Right cardiac atrium (tissue), 5 donors: ENCODE results near the gene ANKRD2. TPM values are rescaled to one million over a fixed set of nuclear protein-coding genes. Genes with fewer than 3 reads are reported as not detected.
A peak's percentile ranks its signal among the peaks of the same experiment; 100 is the strongest.
"Not testable (repeated sequence)": the region's sequence is repeated elsewhere in the genome, so short reads cannot be mapped to it uniquely, and the experiment has no call there.

Source experiments
- ATAC-seq, 2 donors: fragments of 200-7000 bp; cut with Tn5 transposase; one replicate each; pipeline versions ENCODE4 v1.8.0 to v1.9.1; 2020; ENCODE audit warnings: moderate library complexity in 2 of 2, mild to moderate bottlenecking in 1 of 2
- DNase-seq, 3 donors: peaks; one replicate each; pipeline ENCODE4 v3.0.0-alpha.2; 2020
- H3K27ac ChIP-seq: one replicate; pipeline ENCODE4 v1.5.1; 2013; ENCODE audit warnings: mild to moderate bottlenecking, low read length, control low read depth, moderate library complexity
- H3K27me3 ChIP-seq: one replicate; pipeline ENCODE4 v1.6.1; 2013; ENCODE audit not compliant: control insufficient read depth, insufficient read depth
- H3K4me1 ChIP-seq: one replicate; pipeline ENCODE4 v1.6.1; 2013; ENCODE audit warnings: low read length; ENCODE audit not compliant: control insufficient read depth, insufficient read depth
- H3K4me3 ChIP-seq: one replicate; pipeline ENCODE4 v1.5.1; 2013; ENCODE audit warnings: low read length, control low read depth
- H3K9me3 ChIP-seq: one replicate; pipeline ENCODE4 v1.6.1; 2013; ENCODE audit warnings: low read length; ENCODE audit not compliant: control insufficient read depth
- WGBS: extraction: QIAGEN DNeasy Blood & Tissue Kit; methylation state at CpG from one replicate; pipeline ENCODE4 v1.1.7; 2013; 5-methylcytosine and 5-hydroxymethylcytosine counted together
- intact Hi-C, 4 donors: fragments of 100-400 bp; cut with DNase I; formaldehyde crosslinking; loops; one replicate each; pipeline versions ENCODE4 v1.11.0 to v1.14.0; 2022 to 2023
- long read RNA-seq, 4 donors: library from polyadenylated mRNA; unstranded; transcript quantifications; one replicate each; pipeline ENCODE4 v2.0.0, GENCODE V29; 2020 to 2021
- polyA plus RNA-seq: library from polyadenylated mRNA; stranded (reverse); fragments of 200-250 nt; gene quantifications from one replicate; pipeline ENCODE4 v1.2.3, GENCODE V29; 2013
- total RNA-seq, 4 donors: library from RNA; stranded (reverse); fragmentation: NEBNext Ultra II Directional; extraction: Animal tissue kit (Norgen Biotek cat#: 25700); gene quantifications; one replicate each; pipeline ENCODE4 v1.2.1, GENCODE V29; 2021
- donor health status: healthy with polysubstance abuse.
- donor health status: DM: no; HTN: yes; CAD: no.
- donor health status: DM: no; HTN: no; CAD: no.
- donor health status: DM: no; HTN: yes; CAD: no; lungs with severe emphysema.
- donor health status: DM: yes; HTN: yes; CAD: no.

ANKRD2 gene, protein sequence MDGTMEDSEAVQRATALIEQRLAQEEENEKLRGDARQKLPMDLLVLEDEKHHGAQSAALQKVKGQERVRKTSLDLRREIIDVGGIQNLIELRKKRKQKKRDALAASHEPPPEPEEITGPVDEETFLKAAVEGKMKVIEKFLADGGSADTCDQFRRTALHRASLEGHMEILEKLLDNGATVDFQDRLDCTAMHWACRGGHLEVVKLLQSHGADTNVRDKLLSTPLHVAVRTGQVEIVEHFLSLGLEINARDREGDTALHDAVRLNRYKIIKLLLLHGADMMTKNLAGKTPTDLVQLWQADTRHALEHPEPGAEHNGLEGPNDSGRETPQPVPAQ
- total RNA-seq (10 to 100 TPM in 3 of 4 donors, 1 to 10 TPM in 1; 9.9 to 19.3 (median 17.8) TPM), polyA plus RNA-seq (67.6 TPM)
- long read RNA-seq, donor 1, transcript ANKRD2-202 (9 exons, 1,449 nt): major isoform, 21 of 30 reads
- long read RNA-seq, donor 1, partial matches to known transcripts: 6 of 30 reads
- long read RNA-seq, donor 1, other reads (novel, unspliced or antisense): 3 of 30 reads
- long read RNA-seq, donor 2, transcript ANKRD2-202 (9 exons, 1,449 nt): major isoform, 10 of 13 reads
- long read RNA-seq, donor 2, partial matches to known transcripts: 2 of 13 reads
- long read RNA-seq, donor 2, other reads (novel, unspliced or antisense): 1 of 13 reads
- long read RNA-seq, donor 3, transcript ANKRD2-202 (9 exons, 1,449 nt): major isoform, 28 of 34 reads
- long read RNA-seq, donor 3, partial matches to known transcripts: 3 of 34 reads
- long read RNA-seq, donor 3, other reads (novel, unspliced or antisense): 2 of 34 reads
- long read RNA-seq, donor 4, transcript ANKRD2-202 (9 exons, 1,449 nt): major isoform, 17 of 20 reads
- long read RNA-seq, donor 4, partial matches to known transcripts: 1 of 20 reads
- long read RNA-seq, donor 4, other reads (novel, unspliced or antisense): 1 of 20 reads

DNA sequence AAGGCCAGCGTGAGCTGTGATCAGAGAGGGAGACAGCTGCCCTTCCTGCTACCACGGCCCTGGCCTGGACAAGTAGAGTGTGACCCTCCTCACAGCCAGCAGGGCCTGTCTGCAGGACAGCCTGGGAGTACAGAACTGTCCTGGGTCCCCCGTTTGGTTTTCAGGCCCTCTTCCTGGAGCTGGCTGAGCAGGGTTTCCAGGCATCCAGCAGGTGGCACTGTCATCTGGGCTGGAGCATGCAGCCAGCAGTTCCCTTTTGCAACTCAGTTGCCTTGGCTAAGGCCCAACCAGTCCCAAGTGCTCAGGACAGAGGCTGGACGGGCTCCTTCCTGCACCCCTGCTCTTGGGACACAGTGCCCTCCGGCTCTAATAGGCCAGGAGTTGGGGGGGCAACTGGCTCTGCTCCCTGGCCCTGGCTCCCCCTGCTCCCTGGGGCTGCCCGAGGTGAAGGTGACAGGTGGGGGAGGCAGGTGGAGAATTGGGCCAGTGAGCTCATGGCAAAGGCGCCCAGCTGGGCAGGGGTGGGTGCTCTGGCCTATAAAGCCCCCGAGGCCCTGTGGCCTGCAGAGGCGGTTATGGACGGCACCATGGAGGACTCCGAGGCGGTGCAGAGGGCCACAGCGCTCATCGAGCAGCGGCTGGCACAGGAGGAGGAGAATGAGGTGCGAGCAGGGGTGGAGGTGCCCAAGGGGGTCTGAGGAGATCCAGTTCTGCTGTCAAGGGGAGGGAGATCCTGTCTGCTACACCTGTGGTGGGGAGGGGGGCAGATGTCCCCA lies at the start of gene ANKRD2:
Gene ANKRD2 (plus strand): TSS at position 566 of the 776 bp plus-strand sequence. CDS start 10 bp downstream, at position 576.
- H3K4me1 ChIP-seq: no peaks in the 10 kb centered on the region
- DNase-seq: peak; percentile 88 to 93 (median 91)
- intact Hi-C loops: loop anchor here (2.0 to 5.0 kb wide), 2 partner anchors 40 kb away; no protein-coding TSS in a partner anchor
- WGBS: 68% methylated on average over 16 of the region's 16 CpGs
- peak; percentile 74 to 77 for ATAC-seq
- H3K4me3 ChIP-seq: no peak within 1 kb of the TSS
- H3K27ac ChIP-seq: peak within 1 kb of the TSS; percentile 90
- H3K27me3 ChIP-seq: no peaks in the 10 kb centered on the region
- H3K9me3 ChIP-seq: no peaks in the 10 kb centered on the region

DNA sequence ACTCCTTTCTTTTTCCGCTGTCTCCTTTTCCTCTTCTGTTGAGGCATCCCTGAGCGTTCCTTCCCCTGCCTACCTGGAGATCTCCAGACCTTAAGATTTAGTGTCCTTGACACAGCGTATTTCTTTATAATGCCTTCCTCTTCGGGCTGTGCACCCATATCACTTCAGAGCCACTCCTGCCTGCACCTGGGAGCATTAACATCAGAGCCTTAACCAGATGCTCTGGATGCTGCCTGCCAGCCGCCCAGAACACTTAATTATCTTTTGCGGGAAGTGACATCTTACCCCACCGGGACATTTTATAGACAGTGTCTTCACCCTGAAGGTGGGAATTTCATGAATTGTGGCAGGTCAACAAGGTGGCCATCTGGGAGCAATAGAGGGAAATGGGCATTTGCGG lies 49.6 kb upstream of the ANKRD2 start:
- Histone ChIP-seq H3K9me3 (no peaks in the 10 kb centered on the region), H3K27me3 (no peaks in the 10 kb centered on the region), H3K4me3 (no peak overlapping the region), H3K27ac (no peak overlapping the region), H3K4me1 (peaks cover 13% of the 10 kb centered on the region)
- DNase-seq (no peak), ATAC-seq (no peak)
- intact Hi-C loops: no loop called here
- 91% methylated on average over 8 of the region's 8 CpGs for WGBS

DNA sequence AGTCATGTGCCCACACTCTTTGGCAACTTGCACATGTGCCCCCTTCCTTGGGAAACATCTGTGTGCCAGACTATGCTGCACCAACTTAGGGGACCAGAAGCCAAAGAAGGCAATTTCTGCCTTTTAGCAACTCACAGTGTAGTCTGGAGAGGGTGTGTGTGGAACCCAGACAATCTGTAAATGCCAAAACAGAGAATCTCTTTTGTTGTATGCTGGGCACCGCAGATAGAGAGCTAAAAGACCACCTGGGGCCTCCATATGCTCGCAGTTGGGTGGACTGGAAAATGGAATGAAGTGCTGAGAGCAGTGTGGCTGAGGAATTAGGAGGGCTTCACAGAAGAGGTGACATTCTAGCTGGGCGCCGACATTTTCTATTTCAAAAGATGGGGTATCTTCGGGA lies 47.5 kb upstream of the ANKRD2 start:
- H3K9me3 ChIP-seq: no peaks in the 10 kb centered on the region
- ATAC-seq: no peak
- H3K27ac ChIP-seq: no peak overlapping the region
- DNase-seq: no peak
- no peak overlapping the region for H3K4me3 ChIP-seq
- intact Hi-C loops: no loop called here
- 96% methylated on average over 5 of the region's 5 CpGs for WGBS
- no peaks in the 10 kb centered on the region for H3K27me3 ChIP-seq
- H3K4me1 ChIP-seq: peaks cover 5% of the 10 kb centered on the region

DNA sequence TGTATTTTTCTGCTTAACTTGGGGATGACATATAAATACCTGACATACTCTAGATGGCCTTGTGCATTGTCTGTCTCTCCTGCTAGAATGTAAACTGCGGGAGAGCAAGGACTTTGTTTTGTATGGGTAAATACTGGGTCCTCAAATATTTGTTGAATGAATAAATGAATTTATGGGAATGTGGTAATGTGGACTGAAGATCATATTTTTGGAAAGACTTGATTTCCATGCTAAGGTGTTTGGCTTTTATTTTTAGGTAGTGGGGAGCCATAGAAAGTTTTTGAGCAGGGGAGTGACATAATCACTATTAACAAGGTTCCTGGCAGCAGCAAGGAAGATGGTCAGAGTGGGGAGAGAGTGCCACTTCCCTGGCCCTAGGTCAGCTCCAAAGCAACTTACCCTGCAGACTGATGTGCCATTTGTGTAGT lies 46.9 kb upstream of the ANKRD2 start:
- peaks cover 5% of the 10 kb centered on the region for H3K4me1 ChIP-seq
- ATAC-seq: no peak
- WGBS: 100% methylated on average over 1 of the region's 1 CpG

DNA sequence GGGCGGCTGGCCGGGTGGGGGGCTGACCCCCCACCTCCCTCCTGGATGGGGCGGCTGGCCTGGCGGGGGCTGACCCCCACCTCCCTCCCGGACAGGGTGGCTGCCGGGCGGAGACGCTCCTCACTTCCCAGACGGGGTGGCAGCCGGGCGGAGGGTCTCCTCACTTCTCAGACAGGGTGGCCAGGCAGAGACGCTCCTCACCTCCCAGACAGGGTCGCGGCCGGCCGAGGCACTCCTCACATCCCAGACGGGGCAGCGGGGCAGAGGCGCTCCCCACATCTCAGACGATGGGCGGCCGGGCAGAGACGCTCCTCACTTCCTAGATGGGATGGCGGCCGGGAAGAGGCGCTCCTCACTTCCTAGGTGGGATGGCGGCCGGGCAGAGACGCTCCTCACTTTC lies 43.7 kb upstream of the ANKRD2 start:
- intact Hi-C loops, H3K4me3 ChIP-seq, H3K9me3 ChIP-seq, H3K4me1 ChIP-seq, ATAC-seq, H3K27ac ChIP-seq, H3K27me3 ChIP-seq: not testable (repeated sequence)
- WGBS: 98% methylated on average over 24 of the region's 29 CpGs
- DNase-seq: peak in 1 of 3 donors; percentile 21

More for the DNA sequence above, 46.9 kb upstream of the ANKRD2 start:
- no peak for DNase-seq
- intact Hi-C loops: no loop called here
- Histone ChIP-seq H3K27me3 (no peaks in the 10 kb centered on the region), H3K27ac (no peak overlapping the region), H3K4me3 (no peak overlapping the region), H3K9me3 (no peaks in the 10 kb centered on the region)

DNA sequence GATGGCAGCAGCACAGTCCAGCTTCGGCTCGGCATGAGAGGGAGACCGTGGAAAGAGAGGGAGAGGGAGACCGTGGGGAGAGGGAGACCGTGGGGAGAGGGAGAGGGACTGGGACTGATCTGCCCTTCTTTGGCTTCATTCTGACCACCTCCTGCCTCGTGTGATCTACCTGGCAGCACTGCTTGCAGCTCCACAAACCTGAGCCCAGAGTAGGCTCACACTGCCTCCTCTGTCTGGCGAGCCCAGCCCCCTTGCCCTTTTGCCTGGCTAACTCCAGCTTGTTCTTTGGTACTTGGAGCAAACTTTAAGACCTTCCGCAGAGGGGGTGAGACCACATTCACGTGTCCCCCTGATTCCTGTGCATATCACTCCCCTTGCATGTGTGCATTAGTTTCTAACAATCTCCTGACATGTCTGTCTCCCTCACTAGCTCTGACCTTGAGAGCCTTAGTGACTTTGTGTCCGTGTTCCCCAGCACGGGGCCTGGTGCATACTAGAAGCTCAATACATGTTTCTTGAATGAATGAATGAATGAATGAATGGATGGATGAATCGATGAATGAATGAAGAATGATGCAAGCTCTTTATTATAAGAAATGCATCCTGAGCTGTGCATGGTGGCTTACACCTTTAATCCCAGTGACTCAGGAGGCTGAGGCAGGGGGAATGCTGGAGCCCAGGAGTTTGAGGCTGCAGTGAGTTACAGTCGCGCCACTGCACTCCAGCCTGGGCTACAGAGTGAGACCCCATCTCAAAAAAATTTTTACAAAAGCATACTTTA lies 42.7 kb upstream of the ANKRD2 start:
- no peak for ATAC-seq
- WGBS: 83% methylated on average over 10 of the region's 14 CpGs

DNA sequence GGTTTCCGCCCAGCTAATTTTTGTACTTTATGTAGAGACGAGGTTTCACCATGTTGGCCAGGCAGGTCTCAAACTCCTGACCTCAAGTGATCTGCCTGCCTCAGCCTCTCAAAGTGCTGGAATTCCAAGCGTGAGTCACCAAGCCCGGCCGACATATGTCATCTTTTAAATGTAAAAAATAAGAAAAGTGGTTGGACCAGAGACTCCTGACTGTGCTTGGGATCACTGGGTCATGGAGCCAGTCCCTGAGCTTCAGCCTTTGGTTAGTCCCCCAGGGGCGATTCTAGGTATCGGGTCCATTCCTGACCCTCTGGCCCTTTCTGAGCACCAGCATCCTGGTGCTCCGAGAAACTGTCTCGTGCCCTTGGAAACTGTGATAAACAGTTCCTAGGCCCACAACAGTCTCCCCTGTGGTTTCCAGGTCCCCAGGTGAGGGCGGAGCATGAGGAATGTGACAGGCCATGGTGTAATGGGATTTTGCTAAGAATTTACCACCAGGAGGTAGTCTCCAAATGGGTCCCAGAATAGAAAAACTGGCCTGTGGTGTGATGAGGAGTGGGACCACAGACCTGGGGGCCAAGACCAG lies 41.1 kb upstream of the ANKRD2 start:
- Histone ChIP-seq H3K27me3 (no peaks in the 10 kb centered on the region), H3K4me1 (no peaks in the 10 kb centered on the region), H3K9me3 (no peaks in the 10 kb centered on the region), H3K27ac (no peak overlapping the region), H3K4me3 (no peak overlapping the region)
- DNase-seq (peak in 1 of 3 donors; percentile 16), ATAC-seq (no peak)
- intact Hi-C loops: no loop called here
- WGBS: 92% methylated on average over 10 of the region's 10 CpGs

More for the DNA sequence above, 42.7 kb upstream of the ANKRD2 start:
- DNase-seq: peak in 2 of 3 donors; percentile 3 to 10
- H3K4me1 ChIP-seq: no peaks in the 10 kb centered on the region
- H3K4me3 ChIP-seq: no peak overlapping the region
- H3K9me3 ChIP-seq: no peaks in the 10 kb centered on the region
- no peaks in the 10 kb centered on the region for H3K27me3 ChIP-seq
- no peak overlapping the region for H3K27ac ChIP-seq
- intact Hi-C loops: no loop called here

DNA sequence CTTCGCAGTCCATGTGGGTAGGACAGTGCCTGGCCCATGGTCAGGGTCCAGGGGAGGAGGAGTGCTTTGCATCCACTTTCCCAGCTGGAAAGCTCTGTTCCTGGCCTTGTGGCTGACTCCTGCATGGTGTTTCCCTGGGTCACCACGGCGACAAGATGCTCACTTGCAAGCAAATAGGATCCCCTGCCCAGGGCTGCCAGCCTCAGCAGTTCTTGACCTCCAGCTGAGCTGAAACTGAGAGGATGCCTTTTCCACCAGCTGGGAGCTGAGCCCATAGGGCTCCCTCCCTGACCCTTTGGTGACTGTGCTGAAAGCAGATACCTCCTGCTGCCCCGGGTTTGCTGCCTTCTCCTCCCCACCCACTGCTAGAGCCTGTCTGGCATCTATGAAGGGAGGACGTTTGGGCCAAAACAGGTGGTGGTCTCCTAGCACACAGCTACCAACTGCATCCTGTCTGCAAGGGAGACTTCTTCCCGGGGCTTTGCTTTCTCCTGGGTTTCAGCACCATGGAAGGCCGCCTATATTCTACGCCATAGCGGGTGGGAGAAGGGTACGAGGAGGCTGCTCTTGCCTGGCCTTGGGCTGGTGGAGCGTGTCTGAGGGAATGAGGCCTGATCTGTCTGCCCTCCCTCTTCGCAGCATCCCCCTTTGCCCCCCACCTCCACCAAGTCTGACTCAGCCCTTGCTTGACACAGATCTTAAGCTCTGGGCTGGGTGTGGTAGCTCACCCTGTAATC lies 39.5 kb upstream of the ANKRD2 start:
- no peak for DNase-seq
- Histone ChIP-seq H3K4me3 (no peak overlapping the region), H3K27ac (no peak overlapping the region), H3K9me3 (no peaks in the 10 kb centered on the region), H3K27me3 (no peaks in the 10 kb centered on the region), H3K4me1 (no peaks in the 10 kb centered on the region)
- ATAC-seq: no peak
- WGBS: 77% methylated on average over 12 of the region's 12 CpGs
- intact Hi-C loops: no loop called here

DNA sequence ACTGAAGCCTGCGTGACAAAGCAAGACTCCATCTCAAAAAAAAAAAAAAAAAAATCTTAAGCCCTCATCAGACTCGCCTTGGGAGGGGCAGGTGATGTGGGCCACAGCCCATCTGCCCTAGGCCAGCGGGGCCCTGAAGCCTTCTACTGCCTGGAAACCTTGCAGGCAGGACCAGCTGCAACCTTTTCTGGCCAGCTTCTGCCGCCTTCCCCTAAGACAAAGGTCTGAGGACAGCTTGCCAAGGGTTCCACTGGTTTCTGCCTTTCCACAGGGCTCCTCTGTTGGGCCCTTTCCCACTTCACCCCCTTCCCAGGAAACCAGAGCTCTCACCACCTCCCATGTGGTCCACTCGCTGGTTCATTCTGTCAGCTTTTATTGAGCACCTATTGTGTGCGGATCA lies 38.7 kb upstream of the ANKRD2 start:
- Histone ChIP-seq H3K9me3 (no peaks in the 10 kb centered on the region), H3K27me3 (no peaks in the 10 kb centered on the region), H3K4me1 (no peaks in the 10 kb centered on the region), H3K27ac (no peak overlapping the region), H3K4me3 (no peak overlapping the region)
- DNase-seq (peak in 1 of 3 donors; percentile 3), ATAC-seq (no peak)
- intact Hi-C loops: no loop called here
- 88% methylated on average over 6 of the region's 6 CpGs for WGBS
